NB4 (cell line): ENCODE results near the gene SPEN.

Source experiments
- DNase-seq: peaks from one replicate; pipeline ENCODE4 v3.0.0; 2010; ENCODE audit warnings: low read depth
- H3K4me3 ChIP-seq: one replicate; pipeline ENCODE4 v1.5.1; 2011; ENCODE audit warnings: mild to moderate bottlenecking, low read depth, low read length, moderate library complexity
- MYC ChIP-seq: IDR thresholded peaks from 2 replicates; pipeline ENCODE4 v1.6.1; 2011; ENCODE audit warnings: low read depth, low read length
- POLR2A ChIP-seq: IDR thresholded peaks from 2 replicates; pipeline ENCODE4 v1.6.1; 2011; ENCODE audit warnings: mild to moderate bottlenecking; ENCODE audit not compliant: insufficient read length; ENCODE audit errors: extremely low read depth
- TF ChIP-seq, protein P1 (sequence below): IDR thresholded peaks from one replicate; pipeline ENCODE4 v1.5.1; 2012; ENCODE audit warnings: low read depth, low read length
- TF ChIP-seq, protein P2 (sequence below): IDR thresholded peaks from 2 replicates; pipeline ENCODE4 v1.6.1; 2011; ENCODE audit warnings: low read depth, low read length

Gene SPEN

DNA sequence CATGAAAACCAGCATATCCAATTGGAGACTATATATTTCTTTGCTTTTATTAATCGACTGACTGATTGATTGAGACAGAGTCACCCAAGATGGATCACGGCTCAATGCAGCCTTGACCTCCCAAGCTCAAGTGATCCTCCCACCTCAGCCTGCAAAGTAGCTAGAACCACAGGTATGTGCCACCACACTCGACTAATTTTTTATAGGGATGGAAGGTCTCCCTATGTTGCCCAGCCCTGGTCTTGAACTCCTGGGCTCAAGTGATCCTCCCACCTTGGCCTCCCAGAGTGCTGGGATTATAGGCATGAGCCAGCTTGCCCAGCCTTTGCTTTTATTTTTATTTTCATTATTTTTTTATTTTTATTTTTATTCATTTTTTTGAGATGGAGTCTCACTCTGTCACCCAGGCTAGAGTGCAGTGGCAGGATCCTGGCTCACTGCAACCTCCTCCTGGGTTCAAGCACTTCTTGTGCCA, 5.4 kb downstream of the SPEN start:
- TF ChIP-seq, protein P1, sequence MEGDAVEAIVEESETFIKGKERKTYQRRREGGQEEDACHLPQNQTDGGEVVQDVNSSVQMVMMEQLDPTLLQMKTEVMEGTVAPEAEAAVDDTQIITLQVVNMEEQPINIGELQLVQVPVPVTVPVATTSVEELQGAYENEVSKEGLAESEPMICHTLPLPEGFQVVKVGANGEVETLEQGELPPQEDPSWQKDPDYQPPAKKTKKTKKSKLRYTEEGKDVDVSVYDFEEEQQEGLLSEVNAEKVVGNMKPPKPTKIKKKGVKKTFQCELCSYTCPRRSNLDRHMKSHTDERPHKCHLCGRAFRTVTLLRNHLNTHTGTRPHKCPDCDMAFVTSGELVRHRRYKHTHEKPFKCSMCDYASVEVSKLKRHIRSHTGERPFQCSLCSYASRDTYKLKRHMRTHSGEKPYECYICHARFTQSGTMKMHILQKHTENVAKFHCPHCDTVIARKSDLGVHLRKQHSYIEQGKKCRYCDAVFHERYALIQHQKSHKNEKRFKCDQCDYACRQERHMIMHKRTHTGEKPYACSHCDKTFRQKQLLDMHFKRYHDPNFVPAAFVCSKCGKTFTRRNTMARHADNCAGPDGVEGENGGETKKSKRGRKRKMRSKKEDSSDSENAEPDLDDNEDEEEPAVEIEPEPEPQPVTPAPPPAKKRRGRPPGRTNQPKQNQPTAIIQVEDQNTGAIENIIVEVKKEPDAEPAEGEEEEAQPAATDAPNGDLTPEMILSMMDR = no peak
- TF ChIP-seq, protein P2, sequence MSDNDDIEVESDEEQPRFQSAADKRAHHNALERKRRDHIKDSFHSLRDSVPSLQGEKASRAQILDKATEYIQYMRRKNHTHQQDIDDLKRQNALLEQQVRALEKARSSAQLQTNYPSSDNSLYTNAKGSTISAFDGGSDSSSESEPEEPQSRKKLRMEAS = no peak
- TF ChIP-seq POLR2A (no peak), MYC (no peak)
- no peak for DNase-seq
- H3K4me3 ChIP-seq = no peak overlapping the region

DNA sequence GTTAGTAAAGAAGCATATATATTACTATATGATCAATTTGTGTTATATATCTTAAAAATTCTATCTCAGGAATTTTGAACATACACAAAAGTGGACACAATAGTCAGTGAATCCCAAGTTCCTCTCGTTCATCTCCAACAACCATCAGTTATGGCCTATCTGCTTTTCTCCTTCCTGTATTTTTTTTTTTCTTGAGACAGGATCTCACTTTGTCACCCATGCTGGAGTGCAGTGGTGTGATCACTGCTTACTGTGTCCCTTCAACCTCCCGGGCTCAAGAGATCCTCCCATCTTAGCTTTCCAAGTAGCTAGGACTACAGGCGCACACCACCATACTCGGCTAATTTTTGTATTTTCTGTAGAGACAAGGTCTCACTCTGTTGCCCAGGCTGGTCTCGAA, 9.4 kb downstream of the SPEN start:
- H3K4me3 ChIP-seq = no peak overlapping the region
- no peak for DNase-seq
- TF ChIP-seq, protein P2 = no peak
- TF ChIP-seq MYC (no peak), POLR2A (no peak)
- TF ChIP-seq, protein P1 = no peak

DNA sequence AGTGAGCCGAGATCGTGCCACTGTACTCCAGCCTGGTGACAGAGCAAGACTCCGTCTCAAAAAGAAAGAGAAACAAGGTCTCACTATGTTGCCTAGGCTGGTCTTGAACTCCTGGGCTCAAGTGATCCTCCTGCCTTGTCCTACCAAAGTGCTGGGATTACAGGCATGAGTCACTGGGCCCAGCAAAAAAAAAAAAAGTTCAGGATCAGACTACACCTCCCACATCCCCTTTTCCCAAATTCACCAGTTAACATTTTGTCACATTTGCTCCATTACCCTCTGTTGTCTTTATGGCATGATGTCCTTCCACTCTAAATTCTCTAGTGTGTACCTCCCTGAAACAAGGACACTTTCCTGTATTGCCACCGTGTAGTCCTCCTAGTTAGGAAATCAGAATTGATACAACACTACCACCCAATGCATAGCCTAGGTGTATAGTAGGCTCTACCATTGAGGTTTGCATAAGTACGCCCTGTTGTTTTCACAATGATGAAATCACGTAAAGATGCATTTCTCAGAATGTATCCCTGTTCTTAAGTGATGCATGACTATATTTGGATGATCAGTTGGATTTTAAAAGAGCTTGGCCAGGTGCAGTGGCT, 10.7 kb downstream of the SPEN start:
- no peak overlapping the region for H3K4me3 ChIP-seq
- DNase-seq = no peak
- TF ChIP-seq, protein P1 = no peak
- TF ChIP-seq POLR2A (no peak), MYC (no peak)
- TF ChIP-seq, protein P2 = no peak

DNA sequence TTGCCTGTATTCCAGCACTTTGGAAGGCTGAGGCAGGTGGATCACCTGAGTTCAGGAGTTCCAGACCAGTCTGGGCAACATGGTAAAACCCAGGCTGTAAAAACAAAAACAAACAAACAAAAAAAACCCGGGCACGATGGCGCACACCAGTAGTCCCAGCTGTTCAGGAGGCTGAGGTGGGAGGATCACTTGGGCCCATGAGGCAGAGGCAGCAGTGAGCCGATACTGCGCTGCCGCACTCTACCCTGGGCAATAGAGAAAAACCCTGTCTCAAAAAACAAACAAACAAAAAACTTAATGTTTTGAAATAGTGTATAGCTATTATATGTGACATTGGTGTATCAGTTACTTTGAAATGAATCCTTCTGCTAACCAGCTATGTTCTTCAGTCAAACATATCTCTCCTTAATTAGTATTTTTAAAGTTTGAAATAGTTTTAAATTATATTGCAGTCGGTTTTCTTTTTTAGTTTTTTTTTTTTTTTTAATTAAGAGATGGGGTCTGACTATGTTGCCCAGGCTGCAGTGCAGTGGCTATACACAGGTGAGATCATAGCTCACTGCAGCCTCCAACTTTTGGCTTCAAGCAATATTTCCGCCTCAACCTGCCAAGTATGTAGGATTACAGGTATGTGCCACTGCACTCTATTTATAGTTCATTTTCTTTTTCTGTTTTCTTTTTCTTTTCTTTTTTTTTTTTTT, 11.3 kb downstream of the SPEN start:
- DNase-seq = no peak
- no peak overlapping the region for H3K4me3 ChIP-seq
- no peak for TF ChIP-seq MYC
- TF ChIP-seq POLR2A = no peak
- TF ChIP-seq, protein P1 = no peak
- TF ChIP-seq, protein P2 = no peak

DNA sequence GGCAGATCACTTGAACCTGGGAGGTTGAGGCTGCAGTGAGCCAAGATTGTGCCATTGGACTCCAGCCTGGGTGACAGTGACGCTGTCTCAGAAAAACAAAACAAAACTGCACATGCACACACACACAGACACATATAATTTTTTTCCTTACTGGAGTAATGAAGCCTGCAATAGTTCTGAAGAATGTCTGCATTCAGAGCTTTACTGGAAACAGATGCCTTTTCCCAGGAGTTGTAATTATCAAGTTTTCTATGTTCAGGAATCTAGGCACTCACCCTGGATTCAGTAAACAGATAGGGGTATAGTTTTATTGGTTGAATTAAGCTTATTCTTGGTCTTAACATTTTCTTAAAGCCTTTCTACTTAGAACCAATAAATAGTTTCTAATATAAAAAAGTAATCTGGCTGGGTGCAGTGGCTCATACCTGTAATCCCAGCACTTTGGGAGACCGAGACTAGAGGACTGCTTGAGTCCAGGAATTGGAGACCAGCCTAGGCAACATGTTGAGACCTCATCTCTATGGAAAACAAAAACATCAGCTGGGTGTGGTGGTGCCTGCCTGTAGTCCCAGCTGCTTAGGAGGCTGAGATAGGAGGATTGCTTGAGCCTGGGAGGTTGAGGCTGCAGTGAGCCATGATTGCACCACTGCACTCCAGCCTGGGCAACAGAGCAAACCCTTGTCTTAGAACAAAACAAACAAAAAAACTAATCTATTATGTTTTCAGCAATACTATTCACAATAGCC, 15.8 kb downstream of the SPEN start:
- DNase-seq = no peak
- no peak overlapping the region for H3K4me3 ChIP-seq
- TF ChIP-seq POLR2A (no peak), MYC (no peak)
- TF ChIP-seq, protein P1 = no peak
- TF ChIP-seq, protein P2 = no peak
